Right renal cortex interstitium (tissue), 3 donors: ENCODE measurements around the gene KRT32. TPM values are rescaled to one million over a fixed set of nuclear protein-coding genes. Genes with fewer than 3 reads are reported as not detected.
"Not testable (repeated sequence)": the region's sequence is repeated elsewhere in the genome, so short reads cannot be mapped to it uniquely, and the experiment has no call there.

ENCODE experiments used
- DNase-seq, 3 donors: peaks; one replicate each; pipeline ENCODE4 v3.0.0-alpha.2; 2013; ENCODE audit warnings: low read depth in 3 of 3, low spot score in 2 of 3
- polyA plus RNA-seq, 3 donors: library from polyadenylated mRNA; unstranded; fragments of 120-200 nt; gene quantifications; one replicate each; pipeline ENCODE4 v1.2.1, GENCODE V29; 2013; ENCODE audit not compliant: insufficient read length in 3 of 3

KRT32 gene
- polyA plus RNA-seq, 3 donors = not detected

DNA sequence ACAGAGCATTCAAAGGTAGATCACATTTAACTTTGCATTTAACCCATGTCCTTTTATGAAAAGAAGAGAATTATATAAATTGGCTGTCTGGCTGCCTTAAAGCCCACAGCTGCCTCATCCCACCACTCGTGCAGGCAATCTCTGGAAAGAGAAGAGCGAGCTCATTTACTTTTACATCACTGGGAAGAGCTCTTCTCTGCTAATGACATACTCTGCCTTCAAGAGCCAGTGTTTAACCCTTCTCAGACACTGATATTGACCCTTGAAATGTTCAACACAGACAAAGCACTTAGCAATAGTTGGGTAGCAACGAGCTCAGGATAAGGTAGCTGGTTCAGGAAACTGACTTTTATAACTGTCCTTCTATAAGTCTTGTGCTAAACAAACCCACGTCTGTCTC is 33.2 kb downstream of the KRT32 start:
- DNase-seq = no peak

DNA sequence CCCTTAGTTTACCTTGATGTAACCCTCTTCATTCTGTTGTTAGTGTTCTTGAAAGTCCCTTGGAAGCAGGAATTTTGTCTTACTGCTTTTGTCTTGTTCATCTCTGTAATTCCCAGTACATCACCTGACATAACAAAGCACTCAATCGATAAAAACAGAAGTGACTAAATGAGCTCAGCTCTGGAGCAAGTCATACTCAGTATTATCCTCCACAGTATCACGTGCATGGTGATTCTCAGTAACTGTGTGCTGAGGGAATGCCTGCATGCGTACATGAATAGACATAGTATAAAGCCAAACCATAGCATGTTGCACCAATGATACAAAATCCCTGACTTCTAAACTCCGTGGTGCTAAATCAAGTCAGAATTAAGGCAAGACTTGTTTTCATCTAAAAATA is 33.6 kb downstream of the KRT32 start:
- DNase-seq = no peak

DNA sequence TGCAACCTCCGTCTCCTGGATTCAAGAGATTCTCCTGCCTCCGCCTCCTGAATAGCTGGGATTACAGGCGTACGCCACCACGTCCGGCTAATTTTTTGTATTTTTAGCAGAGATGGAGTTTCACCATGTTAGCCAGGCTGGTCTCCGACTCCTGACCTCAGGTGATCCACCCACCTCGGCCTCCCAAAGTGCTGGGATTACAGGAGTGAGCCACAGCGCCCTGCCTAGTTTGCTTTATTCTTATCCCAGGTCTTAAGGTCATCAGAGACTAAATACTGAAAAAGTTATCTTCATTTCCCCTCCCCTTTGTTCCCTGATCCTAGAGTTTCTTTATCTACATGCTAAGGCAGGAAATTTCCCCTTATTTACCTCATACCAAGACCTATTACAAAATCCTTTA is 36.8 kb downstream of the KRT32 start:
- not testable (repeated sequence) for DNase-seq

DNA sequence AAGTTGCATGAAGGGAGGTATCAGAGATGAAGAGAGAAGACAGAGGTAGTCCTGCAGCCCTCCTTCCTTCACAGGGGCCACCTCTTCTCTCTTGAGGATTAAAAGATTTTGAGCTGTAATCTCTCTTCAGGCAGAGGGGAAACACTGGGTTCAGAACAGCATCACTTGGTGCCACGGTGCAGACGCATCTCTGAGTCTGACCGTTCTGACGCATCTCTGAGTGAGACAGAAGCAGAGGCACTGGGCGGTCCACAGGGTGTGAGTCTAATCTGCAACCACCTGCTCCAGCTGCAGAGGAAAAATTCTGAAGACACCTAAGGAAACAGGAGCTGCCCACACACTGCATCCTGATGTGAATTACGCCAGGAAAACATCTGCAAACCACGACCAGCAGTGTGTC is 37.5 kb downstream of the KRT32 start:
- no peak for DNase-seq

DNA sequence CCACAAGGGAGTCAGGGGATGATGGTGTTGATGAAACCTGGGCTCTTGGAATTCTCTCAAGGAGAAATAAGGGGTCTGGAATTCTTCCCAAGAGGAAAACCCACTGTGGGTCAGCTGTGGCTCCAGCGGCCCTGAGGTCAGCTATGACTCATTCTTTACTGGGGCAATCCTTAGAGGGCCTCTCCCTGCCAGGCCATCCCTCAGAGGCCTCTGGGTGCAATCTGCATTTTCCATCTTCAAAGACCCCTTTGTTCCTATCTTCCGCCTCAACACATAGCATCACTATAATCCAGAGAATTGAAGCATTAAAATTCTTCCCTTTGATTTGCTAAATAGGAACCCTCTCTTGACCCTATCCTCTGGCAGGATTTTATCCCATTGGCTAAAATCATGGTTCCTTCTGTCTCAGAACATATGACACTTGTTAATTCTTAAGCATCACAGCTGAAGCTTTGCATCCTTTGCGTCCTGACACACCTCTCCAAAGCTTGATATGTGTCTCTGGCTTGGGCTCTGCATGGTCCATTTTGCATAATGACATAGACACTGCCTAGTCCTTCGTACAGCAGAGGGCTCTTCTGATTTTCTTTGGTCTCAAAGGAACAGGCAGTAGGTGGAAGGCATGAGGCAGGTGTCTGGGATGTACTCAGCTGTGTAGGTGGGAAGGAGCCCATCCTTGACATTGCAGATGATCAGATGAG is 38.4 kb downstream of the KRT32 start:
- DNase-seq = no peak

DNA sequence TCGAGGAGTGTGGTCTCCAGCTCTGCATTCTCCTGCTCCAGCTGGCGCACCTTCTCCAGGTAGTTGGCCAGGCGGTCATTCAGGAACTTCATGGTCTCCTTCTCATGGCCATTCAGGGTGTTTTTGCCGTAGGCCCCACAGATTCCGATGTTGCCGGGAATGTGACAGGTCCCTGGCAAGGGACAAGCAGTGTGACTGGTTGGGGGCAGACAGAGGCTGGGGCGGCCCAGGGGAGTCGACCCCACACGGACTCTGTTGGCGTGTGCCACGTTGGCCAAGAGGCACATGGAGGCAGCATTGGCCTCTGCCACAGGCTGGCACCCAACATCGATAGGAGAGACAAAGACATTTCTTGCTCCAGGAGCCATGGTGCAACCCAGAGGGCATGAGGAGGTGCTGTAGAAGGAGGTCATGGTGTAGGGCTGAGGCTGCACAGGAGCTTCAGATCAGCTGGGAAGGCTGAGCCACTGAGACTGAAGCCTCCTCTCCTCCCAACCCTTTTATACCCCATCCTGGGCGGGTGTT is 43.0 kb downstream of the KRT32 start, which contains the start of gene KRT37:
TSS of gene KRT37 (minus strand) at position 475 of the 525 bp plus-strand sequence. CDS start at position 413, 62 bp downstream.
- no peak for DNase-seq

DNA sequence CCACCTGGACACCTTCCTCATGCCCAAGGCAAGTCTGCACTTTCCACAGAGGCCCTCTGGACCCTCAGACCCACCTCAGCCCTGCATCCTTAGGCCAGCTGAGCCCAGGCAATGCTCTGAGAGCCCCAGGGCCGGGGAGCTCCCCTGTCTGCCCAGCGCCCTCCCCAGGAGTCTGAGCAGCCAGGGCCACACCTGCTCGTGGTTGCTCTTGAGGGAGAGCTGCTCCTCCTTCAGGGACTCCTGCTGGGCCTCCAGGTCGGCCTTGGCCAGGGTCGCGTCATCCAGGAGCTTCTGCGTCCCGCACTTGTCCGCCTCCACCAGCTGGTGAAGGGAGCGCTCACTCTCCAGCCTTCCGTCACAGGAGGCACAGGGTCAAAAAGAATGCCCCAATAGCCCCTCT is 44.6 kb downstream of the KRT32 start:
- not testable (repeated sequence) for DNase-seq

DNA sequence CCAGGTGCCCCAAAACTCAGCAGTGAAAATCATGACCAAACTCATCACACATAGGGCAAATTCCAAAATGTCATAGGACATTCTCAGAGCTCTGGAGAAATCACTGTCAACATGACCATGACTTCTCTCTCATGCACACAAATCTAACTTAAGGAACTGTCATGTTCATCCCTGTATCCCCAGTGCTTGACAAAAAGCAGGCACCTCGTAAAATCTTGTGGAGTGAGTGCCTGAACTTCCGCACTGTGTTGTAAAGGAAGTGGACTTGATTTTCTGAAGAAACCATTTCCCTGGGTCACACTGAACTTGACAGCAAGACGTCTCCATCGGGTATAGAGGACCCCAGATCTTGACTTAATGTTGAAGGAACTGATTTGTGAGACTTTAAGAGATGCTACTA is 45.6 kb downstream of the KRT32 start:
- no peak for DNase-seq

DNA sequence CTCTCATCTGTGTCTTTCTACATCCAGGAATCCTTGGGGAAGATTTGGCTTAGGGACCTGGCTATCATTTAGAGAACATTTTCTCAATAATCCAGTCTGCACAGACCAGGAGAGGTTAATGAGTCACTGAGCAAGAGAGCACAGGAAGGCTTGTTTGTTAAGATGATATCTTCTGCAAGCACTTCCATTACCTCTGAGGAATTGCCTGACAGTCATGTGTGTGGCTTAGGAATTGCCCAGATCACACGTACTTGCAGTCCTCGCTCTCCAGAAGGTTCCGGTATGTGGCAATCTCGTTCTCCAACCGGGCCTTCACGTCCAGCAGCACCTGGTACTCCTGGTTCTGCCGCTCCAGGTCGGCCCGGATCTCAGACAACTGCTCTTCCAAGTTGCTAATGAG is 46.1 kb downstream of the KRT32 start:
- DNase-seq = no peak

DNA sequence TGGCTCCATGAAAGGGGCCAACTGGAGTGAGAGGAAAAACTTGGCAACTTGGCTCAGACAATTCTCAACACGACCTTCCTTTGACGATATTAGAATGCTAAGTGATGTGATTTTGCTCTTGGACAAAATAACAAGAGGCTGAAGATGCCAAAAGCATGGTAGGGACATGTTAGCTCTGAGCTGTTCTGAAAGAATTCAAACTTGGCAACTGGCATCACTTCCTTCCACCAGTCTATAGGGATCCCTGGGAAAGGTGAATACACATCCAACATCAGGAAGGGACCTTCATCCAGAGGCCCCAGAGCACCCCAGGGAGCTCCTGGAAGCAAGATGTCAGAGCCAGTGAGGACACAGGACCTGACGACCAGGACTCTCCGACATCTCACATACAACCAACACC is 47.1 kb downstream of the KRT32 start:
- DNase-seq = no peak

DNA sequence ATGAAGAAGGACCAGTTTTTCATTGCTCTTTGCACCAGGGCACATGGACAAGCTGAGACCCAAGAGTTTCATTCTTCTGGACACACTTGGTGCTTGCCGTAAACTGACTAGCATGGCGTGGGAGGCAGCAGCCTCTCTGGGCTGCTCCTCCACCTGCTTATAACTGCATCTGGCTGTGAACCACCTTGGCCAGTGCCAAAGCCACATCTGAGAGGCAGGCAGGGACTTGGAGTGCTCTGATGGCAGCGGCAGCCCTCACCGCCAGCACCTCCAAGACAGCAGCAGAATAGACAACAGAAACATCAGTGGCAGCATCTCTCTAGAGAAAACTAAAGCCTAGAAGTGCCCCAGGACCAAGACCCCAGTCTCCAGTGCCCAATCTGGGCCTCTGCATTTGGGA is 47.5 kb downstream of the KRT32 start:
- no peak for DNase-seq

DNA sequence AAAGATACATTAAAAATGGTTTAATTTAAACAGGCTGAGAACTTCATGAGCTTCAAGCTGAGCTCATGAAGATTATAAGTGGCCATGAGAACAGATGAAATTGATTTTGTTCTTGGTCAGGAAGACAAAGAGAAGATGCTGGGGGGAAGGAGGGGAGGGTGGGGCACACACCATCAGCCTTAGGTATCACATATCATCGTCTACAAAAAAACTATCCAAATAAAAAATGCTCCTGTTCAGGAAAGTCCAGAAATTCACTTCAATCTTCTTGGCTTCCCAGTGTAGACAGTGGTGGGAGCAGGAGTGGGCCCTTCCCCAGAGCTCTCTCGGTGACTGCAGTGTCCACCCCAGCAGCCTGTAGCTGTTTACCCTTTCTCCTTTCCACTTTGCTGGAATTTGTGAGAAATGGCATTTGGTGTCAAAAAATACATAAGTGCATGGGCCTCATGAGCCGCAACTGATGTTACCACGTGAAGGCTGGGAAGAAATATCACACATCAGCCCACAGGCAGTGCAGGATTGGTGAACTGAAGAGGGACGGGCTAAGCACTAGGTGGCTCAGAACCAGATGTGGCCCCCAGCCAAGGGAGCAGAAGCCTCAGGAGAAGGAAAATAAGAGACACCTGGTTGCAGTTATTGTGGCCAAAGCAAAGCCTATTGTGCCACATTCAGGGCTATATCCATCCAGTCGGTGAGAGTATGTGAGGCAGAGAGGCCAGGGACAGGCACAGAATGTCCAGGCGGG is 48.9 kb downstream of the KRT32 start:
- DNase-seq = no peak

DNA sequence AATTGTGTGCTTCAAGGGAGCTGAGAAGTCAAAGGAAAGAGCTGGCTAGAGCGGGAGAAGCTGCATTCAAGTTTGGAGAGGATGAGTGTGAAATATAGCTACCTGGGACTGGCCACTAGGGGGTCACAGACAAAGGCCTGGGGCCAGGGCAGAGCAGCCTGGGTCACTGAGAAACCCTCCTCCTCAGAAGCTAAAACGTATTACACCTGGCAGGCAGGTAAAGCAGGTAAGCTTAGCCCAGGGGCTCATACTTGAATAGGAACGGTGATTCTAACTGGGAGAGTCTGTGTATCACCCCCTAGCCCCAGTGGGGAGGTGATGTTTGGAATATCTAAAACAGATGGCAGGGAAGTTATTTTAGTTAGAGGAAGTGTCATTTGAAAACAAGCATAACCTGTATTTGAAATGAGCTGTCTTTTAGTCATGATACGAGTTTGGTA is 49.6 kb downstream of the KRT32 start:
- DNase-seq = no peak

DNA sequence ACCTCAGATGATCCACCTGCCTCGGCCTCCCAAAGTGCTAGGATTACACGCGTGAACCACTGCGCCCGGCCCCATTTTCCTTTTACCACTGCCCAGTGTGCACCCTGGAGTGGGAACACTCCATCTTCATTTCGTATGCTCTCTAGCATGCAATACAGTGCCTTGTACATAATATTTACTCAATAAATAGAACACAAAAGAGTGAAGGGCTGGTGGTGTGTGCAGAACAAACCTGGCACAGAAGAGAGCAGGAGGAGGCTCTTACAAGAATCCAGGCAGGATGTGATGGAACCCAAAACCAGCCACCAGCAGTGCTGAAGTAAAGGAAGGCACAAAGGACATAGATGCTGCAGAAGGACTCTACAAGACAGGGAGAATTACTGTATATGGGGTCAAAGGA is 50.1 kb downstream of the KRT32 start:
- no peak for DNase-seq

DNA sequence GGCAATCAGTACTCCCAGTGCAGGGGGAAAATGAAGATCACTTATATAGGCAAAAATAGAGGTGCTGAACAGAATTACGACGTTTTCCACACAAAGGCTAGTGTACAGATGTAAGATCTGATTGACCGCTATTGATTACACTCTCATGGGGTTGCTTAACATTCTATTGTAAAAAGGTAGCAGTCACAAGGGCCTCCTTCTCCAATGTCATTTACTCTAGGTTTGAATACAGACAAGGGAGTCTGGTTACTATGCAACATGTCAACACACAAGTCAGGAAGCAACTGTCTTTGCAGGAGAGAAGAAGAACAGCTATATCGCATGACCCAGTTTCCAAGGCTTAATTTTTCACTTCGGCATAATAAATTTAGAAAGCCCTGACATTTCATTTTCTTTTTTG is 50.7 kb downstream of the KRT32 start:
- peak in 2 of 3 donors; percentile 14 to 15 for DNase-seq

DNA sequence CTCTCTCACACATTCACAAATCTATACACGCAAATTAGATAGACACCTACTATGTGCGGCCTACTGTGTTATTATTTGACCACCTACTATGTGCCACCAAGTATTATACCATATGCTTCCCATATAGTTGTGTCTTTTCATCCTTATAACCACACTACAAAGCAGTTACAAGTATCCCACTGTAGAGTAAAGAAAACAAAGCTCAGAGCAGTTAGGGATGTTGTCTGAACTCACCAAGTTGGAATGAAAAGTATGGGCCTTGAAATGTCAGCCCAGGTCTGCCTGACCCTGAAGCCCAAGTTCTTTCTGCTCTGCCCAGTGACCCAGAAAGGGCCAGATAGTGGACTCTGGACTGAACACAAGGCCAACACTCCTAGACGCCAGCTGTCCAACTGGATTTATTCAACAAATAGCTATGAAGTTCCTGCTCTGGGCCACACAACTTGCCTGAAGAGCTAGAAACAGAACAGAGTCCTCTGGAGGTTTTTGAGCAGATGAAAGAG is 51.3 kb downstream of the KRT32 start:
- peak in 1 of 3 donors; percentile 8 for DNase-seq

DNA sequence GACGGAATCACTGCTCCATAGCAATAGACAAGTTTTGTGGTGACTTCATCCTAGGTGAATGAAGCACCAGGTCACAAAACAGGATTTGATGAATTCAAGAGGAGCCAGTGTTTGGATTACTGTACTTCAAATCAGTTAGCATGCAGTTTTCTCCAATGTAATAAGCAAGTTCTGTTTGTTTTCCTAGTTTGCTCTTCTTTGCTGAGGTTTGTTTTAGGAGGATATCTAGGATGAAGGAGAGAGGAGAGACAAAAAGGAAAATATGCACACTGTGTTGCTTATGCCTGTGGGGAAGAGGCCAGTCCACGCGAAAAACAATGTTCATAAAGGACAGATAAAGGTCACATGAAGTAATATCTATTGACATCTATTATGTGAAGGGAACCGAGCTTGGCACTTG is 51.8 kb downstream of the KRT32 start:
- no peak for DNase-seq

DNA sequence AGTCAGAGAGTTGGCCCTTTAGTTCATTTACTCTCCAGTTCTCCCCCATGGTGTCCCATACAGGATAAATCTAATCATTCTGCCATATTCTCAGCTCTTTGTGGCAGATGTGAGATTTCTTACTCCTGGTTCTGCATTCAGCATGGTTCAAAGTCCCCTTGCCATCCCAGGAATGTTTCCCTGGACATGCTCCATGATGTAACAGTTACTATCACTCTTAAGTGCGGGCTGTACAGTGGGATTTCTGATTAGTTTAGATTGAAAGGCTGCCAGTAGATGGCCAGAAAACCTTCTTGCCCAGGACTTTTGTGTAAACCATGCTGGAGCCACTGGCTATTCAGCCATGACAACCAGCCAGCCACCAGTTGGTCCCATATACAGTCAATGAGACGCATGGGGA is 53.2 kb downstream of the KRT32 start:
- DNase-seq = no peak

DNA sequence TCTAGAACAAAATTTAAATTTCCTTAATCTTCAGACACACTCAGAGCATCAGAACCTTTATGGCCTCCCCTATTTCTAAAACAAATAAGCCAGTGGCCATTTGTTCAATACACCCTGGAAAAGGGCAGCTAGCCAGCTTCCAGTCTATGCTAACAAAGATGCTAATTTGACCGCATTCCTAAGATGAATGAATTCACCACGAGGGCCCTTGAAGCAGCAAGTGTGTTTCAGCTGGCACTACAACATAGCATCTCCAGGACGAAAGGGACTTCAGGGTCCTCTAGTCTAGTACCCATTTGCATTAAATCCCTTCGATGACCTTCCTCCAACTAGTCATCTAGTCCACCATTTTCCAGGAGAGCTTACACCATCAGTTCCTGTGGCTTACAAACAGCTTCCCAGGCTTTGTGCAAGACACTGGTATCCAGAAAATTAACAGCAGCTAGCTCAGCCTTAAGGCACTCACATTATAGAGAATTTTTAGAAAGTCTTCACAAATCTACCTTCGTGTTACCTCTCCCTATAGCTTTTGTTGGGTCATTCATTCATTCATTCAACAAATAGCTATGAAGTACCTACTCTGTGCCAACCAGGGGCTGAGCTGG is 53.7 kb downstream of the KRT32 start:
- no peak for DNase-seq

DNA sequence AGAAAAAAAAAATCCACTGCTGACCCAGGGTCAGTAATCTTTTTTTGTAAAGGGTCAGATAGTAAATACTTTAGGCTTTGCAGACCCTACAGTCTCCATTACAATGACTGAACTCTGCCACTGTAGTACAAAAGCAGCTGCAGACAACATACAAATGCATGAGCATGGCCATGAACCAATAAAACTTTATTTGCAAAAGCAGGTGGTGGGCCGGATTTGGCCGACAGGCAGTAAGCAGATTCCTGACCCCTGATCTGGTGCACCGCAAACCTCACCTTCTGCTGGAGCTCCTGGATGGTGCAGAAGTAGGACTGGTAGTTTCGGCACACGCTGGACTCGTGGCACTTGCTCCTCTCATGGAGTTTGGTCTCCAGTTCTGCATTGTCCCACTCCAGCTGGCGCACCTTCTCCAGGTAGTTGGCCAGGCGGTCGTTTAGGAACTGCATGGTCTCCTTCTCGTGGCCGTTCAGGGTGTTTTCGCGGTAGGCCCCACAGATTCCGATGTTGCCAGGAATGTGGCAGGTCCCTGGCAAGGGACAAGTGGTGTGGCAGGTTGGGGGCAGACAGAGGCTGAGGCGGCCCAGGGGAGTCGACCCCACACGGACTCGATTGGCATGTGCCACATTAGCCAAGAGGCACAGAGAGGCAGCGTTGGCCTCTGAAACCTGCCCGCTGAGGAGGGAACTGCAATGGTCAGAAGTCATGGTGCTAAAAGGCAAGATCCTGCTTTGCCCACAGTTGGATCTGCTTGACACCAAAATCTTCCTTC is 55.9 kb downstream of the KRT32 start:
- DNase-seq = no peak
